HG03139 (cell line): Measurements from ENCODE around the gene SELENBP1.

Experiments used
- ATAC-seq: cut with Tn5 transposase; IDR thresholded peaks from one replicate; pipeline ENCODE4 v1.9.1; 2021; ENCODE audit not compliant: unreplicated experiment

Gene SELENBP1

GRCh38 chr1:151344291-151344690 is 28.2 kb downstream of the SELENBP1 start:
- ATAC-seq, result no peak

GRCh38 chr1:151343587-151343986 is 28.9 kb downstream of the SELENBP1 start:
- no peak for ATAC-seq

GRCh38 chr1:151342569-151342968 is 29.9 kb downstream of the SELENBP1 start:
- no peak for ATAC-seq

GRCh38 chr1:151342021-151342420 is 30.5 kb downstream of the SELENBP1 start:
- no peak for ATAC-seq

- no peak for ATAC-seq
These were observed 31.4 kb downstream of the SELENBP1 start for GRCh38 chr1:151340870-151341754.

- no peak for ATAC-seq
These were observed 35.9 kb downstream of the SELENBP1 start for GRCh38 chr1:151336556-151336955.

GRCh38 chr1:151334822-151335221 is 37.7 kb downstream of the SELENBP1 start:
- ATAC-seq, result no peak

GRCh38 chr1:151327903-151328674 is 44.4 kb downstream of the SELENBP1 start:
- ATAC-seq, result peak; percentile 17

- ATAC-seq, result peak; percentile 62
These were observed 45.1 kb downstream of the SELENBP1 start, which contains the start of gene PI4KB for GRCh38 chr1:151327223-151327902. Gene PI4KB, minus strand, starts transcription at chr1:151327416. Its CDS starts 10,935 bp downstream, at chr1:151316481.

GRCh38 chr1:151326619-151327222 is 45.8 kb downstream of the SELENBP1 start:
- peak; percentile 46 for ATAC-seq

- ATAC-seq, result no peak
These were observed 46.7 kb downstream of the SELENBP1 start for GRCh38 chr1:151325646-151326429.

GRCh38 chr1:151325231-151325630 is 47.3 kb downstream of the SELENBP1 start:
- no peak for ATAC-seq

GRCh38 chr1:151324390-151324930 is 48.0 kb downstream of the SELENBP1 start:
- no peak for ATAC-seq

GRCh38 chr1:151318975-151319374 is 53.5 kb downstream of the SELENBP1 start:
- no peak for ATAC-seq

GRCh38 chr1:151315565-151316235 is 56.8 kb downstream of the SELENBP1 start:
- ATAC-seq, result no peak
